ENCODE measurements around the gene PDZRN4. TPM values are rescaled to one million over a fixed set of nuclear protein-coding genes. Genes with fewer than 3 reads are reported as not detected.

PDZRN4 gene
- total and polyA plus RNA-seq, 2 of the 4 experiments (the other 2 are of a cell fraction) = not detected

DNA sequence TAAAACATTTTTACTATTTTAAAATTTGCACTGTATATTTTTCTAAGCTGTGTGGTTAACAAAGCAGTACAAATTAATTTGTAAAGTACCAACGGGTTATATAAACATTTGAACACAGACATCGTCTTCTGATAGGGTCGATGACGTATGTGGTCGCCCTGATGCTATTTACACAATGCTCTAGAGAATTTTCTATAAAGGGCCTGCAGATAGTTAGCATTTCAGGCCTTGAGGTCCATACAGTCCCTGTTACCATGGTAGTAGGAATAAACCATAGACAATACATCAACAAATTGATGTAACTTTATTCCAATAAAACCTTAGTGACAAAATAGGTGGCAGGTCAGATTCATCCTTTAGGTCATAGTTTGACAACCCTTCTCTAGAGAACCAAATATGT is 25.7 kb upstream of the PDZRN4 start:
- Histone ChIP-seq H2BK120ac (ENCODE audit: low read depth, low read length) (no peak overlapping the region), H3K27ac (ENCODE audit: insufficient read depth, low read length) (no peak overlapping the region), H3K4me3 (ENCODE audit: insufficient read depth, low read depth, low read length) (no peak overlapping the region), H2BK20ac (ENCODE audit: low read depth, low read length) (no peak overlapping the region), H3K18ac (ENCODE audit: low read depth, low read length) (no peak overlapping the region), H4K20me1 (ENCODE audit: insufficient read depth, low read length) (no peaks in the 10 kb centered on the region), H3K56ac (ENCODE audit: extremely low read depth, insufficient read depth, low read length) (no peak overlapping the region), H3K4ac (ENCODE audit: low read depth, low read length) (no peak overlapping the region), H2AK9ac (replicated peaks; ENCODE audit: low read depth, low read length, poor library complexity) (no peak overlapping the region), H4K5ac (ENCODE audit: low read depth, low read length) (no peak overlapping the region), H3K4me1 (ENCODE audit: control insufficient read depth, insufficient read depth, low read length) (no peaks in the 10 kb centered on the region), H3K27me3 (ENCODE audit: control insufficient read depth, insufficient read depth, low read length) (no peaks in the 10 kb centered on the region), H3K9me1 (ENCODE audit: insufficient read depth, low read length) (no peaks in the 10 kb centered on the region), H3K4me2 (ENCODE audit: low read depth, low read length) (no peak overlapping the region), H4K91ac (ENCODE audit: insufficient read depth, low read depth, low read length) (no peak overlapping the region), H3K14ac (replicated peaks; ENCODE audit: low read depth, low read length) (no peak overlapping the region), H3K79me1 (ENCODE audit: low read depth in 1 of 2, low read length in 2 of 2) (no peaks in the 10 kb centered on the region), H2AFZ (replicated peaks; ENCODE audit: low read length, poor library complexity) (no peak overlapping the region), H4K8ac (ENCODE audit: low read depth in 2 of 2, low read length in 2 of 2) (no peak overlapping the region), H3K9me3 (ENCODE audit: control insufficient read depth, insufficient read depth, low read length) (no peaks in the 10 kb centered on the region), H3K9ac (ENCODE audit: low read depth, low read length) (no peak overlapping the region), H3K23ac (ENCODE audit: low read depth, low read length) (no peak overlapping the region), H2BK5ac (ENCODE audit: low read depth, low read length, poor library complexity, severe bottlenecking) (no peak overlapping the region), H2AK5ac (ENCODE audit: low read depth, low read length) (no peak overlapping the region), H2BK15ac (ENCODE audit: low read depth, low read length) (no peak overlapping the region), H3K36me3 (ENCODE audit: control insufficient read depth, insufficient read depth, low read length) (no peaks in the 10 kb centered on the region)
- BruUV-seq (replicated peaks) = no TSS peak
- TF ChIP-seq, protein P1, sequence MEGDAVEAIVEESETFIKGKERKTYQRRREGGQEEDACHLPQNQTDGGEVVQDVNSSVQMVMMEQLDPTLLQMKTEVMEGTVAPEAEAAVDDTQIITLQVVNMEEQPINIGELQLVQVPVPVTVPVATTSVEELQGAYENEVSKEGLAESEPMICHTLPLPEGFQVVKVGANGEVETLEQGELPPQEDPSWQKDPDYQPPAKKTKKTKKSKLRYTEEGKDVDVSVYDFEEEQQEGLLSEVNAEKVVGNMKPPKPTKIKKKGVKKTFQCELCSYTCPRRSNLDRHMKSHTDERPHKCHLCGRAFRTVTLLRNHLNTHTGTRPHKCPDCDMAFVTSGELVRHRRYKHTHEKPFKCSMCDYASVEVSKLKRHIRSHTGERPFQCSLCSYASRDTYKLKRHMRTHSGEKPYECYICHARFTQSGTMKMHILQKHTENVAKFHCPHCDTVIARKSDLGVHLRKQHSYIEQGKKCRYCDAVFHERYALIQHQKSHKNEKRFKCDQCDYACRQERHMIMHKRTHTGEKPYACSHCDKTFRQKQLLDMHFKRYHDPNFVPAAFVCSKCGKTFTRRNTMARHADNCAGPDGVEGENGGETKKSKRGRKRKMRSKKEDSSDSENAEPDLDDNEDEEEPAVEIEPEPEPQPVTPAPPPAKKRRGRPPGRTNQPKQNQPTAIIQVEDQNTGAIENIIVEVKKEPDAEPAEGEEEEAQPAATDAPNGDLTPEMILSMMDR (conservative IDR thresholded peaks at IDR 0.05; ENCODE audit: low read depth, low read length) = no peak
- no peak for TF ChIP-seq CEBPB (IDR thresholded peaks at IDR 0.05; ENCODE audit: low read depth, low read length)
- no peak for TF ChIP-seq MAZ (IDR thresholded peaks at IDR 0.05; ENCODE audit: borderline replicate concordance, low read depth, low read length)
- intact Hi-C loops (cut with micrococcal nuclease) = no loop called here
- no peak for DNase-seq
- in situ Hi-C loops (cut with MboI; ENCODE audit: low sequenced_read_pairs) = no loop called here
- ChIA-PET CTCF (no interaction called here), POLR2A (ENCODE audit: unreplicated experiment) (no interaction called here)
- ATAC-seq (ENCODE audit: low read depth) = no peak
- dilution Hi-C loops (cut with HindIII; ENCODE audit: low sequenced_read_pairs, unreplicated experiment) = no loop called here
- no CpG with 5 or more reads among the region's 5 CpGs for WGBS, 2 experiments (ENCODE audit: extremely low coverage in 2 of 2, insufficient read length in 1 of 2)

All from IMR-90 (cell line).